Measurements from ENCODE around the gene KLHL2. TPM values are rescaled to one million over a fixed set of nuclear protein-coding genes. Genes with fewer than 3 reads are reported as not detected.

KLHL2 gene
- total RNA-seq, 1 donor from 2014 or later, result 19.5 TPM

GRCh38 chr4:165289423-165289785 is 82.0 kb downstream of the KLHL2 start:
- no peak for TF ChIP-seq CTCF (conservative IDR thresholded peaks at IDR 0.05; ENCODE audit: low read depth, low read length)
- no peak for DNase-seq (ENCODE audit: low read depth)
- no peak overlapping the region for H3K4me3 ChIP-seq (ENCODE audit: low read depth, low read length)

- no peak for TF ChIP-seq CTCF (conservative IDR thresholded peaks at IDR 0.05; ENCODE audit: low read depth, low read length)
- no peak overlapping the region for H3K4me3 ChIP-seq (ENCODE audit: low read depth, low read length)
Measured at GRCh38 chr4:165293061-165293460, 85.7 kb downstream of the KLHL2 start.

GRCh38 chr4:165293927-165294649 is 86.7 kb downstream of the KLHL2 start:
- no peak overlapping the region for H3K4me3 ChIP-seq (ENCODE audit: low read depth, low read length)
- no peak for DNase-seq (ENCODE audit: low read depth)
- TF ChIP-seq CTCF (conservative IDR thresholded peaks at IDR 0.05; ENCODE audit: low read depth, low read length), result no peak

More at GRCh38 chr4:165293061-165293460, 85.7 kb downstream of the KLHL2 start:
- DNase-seq (ENCODE audit: low read depth), result no peak

GRCh38 chr4:165294907-165295306 is 87.5 kb downstream of the KLHL2 start:
- no peak for TF ChIP-seq CTCF (conservative IDR thresholded peaks at IDR 0.05; ENCODE audit: low read depth, low read length)

GRCh38 chr4:165297626-165298025 is 90.3 kb downstream of the KLHL2 start:
- no peak for DNase-seq (ENCODE audit: low read depth)
- no peak for TF ChIP-seq CTCF (conservative IDR thresholded peaks at IDR 0.05; ENCODE audit: low read depth, low read length)
- no peak overlapping the region for H3K4me3 ChIP-seq (ENCODE audit: low read depth, low read length)

More at GRCh38 chr4:165294907-165295306, 87.5 kb downstream of the KLHL2 start:
- no peak for DNase-seq (ENCODE audit: low read depth)
- no peak overlapping the region for H3K4me3 ChIP-seq (ENCODE audit: low read depth, low read length)

GRCh38 chr4:165299399-165300060 is 92.2 kb downstream of the KLHL2 start:
- no peak overlapping the region for H3K4me3 ChIP-seq (ENCODE audit: low read depth, low read length)
- no peak for DNase-seq (ENCODE audit: low read depth)
- no peak for TF ChIP-seq CTCF (conservative IDR thresholded peaks at IDR 0.05; ENCODE audit: low read depth, low read length)
